ENCODE results near the gene ANKMY1. TPM values are rescaled to one million over a fixed set of nuclear protein-coding genes. Genes with fewer than 3 reads are reported as not detected.

The ANKMY1 gene
- total and polyA plus RNA-seq, 2 of the 13 experiments (the other 11 are each of a cell fraction or from before 2014, with no cell fraction given), result 11.7 to 18.8 TPM

DNA sequence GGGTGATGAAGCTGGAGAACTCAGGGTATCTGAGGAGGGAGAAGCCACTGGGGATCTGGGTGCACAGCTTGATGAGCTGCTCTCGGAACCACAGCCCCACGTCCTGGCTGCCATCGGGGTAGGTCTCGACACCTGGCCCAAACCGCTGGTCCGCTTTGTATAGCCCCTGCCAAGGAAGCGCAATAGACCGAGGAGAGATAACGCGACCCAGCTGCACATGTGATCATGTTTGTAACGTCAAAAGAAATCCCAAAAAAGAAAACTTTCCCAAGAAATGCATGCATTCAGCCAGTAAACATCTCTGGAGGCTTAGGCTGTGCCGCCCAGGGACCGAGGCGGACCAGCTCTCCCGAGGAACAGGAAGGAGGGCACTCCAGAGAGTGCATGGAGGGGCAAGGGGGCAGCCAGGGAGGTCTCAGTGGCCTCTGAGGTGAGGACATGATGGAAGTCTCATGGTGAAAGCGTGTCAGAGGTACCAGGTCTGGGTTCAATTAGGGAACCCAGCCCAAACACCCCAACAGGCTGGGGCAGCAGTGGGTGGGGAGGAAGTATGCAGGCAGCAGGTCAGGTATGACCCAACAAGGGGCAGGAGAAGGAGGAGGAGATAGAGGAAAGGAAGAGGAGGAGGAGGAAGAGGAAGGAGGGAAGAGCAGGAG, 28.3 kb downstream of the ANKMY1 start:
- no peak overlapping the region for H3K4me2 ChIP-seq (ENCODE audit: low read depth, low read length)
- no peak overlapping the region for H2AFZ ChIP-seq (ENCODE audit: low read length)
- no peaks in the 10 kb centered on the region for H4K20me1 ChIP-seq (ENCODE audit: insufficient read depth, low read length)
- H3K36me3 ChIP-seq (replicated peaks in 1 of 2; ENCODE audit: control insufficient read depth in 1 of 2, insufficient read depth in 2 of 2, low read length in 2 of 2), result peaks cover 20 to 48% of the 10 kb centered on the region in 2 experiments; a peak in 4 of 5 replicates
- no peaks in the 10 kb centered on the region for H3K27me3 ChIP-seq (ENCODE audit: control insufficient read depth in 1 of 2, insufficient read depth in 2 of 2, low read length in 2 of 2)
- no peak overlapping the region for H3K9ac ChIP-seq (ENCODE audit: insufficient read depth, low read depth, low read length)
- in situ Hi-C loops (cut with HindIII; ENCODE audit: extremely low pct_ligation_motif_present, low pct_unique_long_range_greater_than_20kb) (loop anchor here (10.0 kb wide), 1 partner anchor 175 kb away; no protein-coding TSS in a partner anchor), intact Hi-C loops (cut with micrococcal nuclease; ENCODE audit: unreplicated experiment) (no loop called here)
- no peak for TF ChIP-seq SATB2 (CRISPR knock-in tag; IDR thresholded peaks at IDR 0.05)
- no peak for TF ChIP-seq ZNF335 (CRISPR knock-in tag; IDR thresholded peaks at IDR 0.05)
- TF ChIP-seq ZSCAN31 (CRISPR knock-in tag; IDR thresholded peaks at IDR 0.05; ENCODE audit: low read depth), result no peak
- no peak for TF ChIP-seq TBX3 (IDR thresholded peaks at IDR 0.05; ENCODE audit: borderline replicate concordance)
- TF ChIP-seq ZNF572 (CRISPR knock-in tag; IDR thresholded peaks at IDR 0.05), result no peak
- TF ChIP-seq NFE2L1 (CRISPR knock-in tag; IDR thresholded peaks at IDR 0.05; ENCODE audit: borderline replicate concordance), result no peak
- no peak for TF ChIP-seq ADNP (CRISPR knock-in tag; IDR thresholded peaks at IDR 0.05)
- H3K4me3 ChIP-seq (replicated peaks in 1 of 3; ENCODE audit: insufficient read depth in 1 of 3, low read depth in 2 of 3, low read length in 3 of 3), result no peak overlapping the region
- WGBS (ENCODE audit: low lambda C conversion rate), result 96% methylated on average over 16 of the region's 16 CpGs
- no peak overlapping the region for H3K27ac ChIP-seq (ENCODE audit: extremely low read length, insufficient read depth, low read length)
- CTCF ChIA-PET (ENCODE audit: low intra/inter-chr PET ratio, low total read pairs), result no interaction called here
- POLR2A ChIA-PET, result no interaction called here
- FAIRE-seq (no peak), ATAC-seq (no peak; the same call in 2 of the 3 replicates), DNase-seq (ENCODE audit: low spot score) (no peak)
- H3K79me2 ChIP-seq (ENCODE audit: insufficient read depth, low read length), result peaks cover 2% of the 10 kb centered on the region
- peaks cover 36% of the 10 kb centered on the region for H3K9me3 ChIP-seq (ENCODE audit: low read length)
- no TSS peak for BruUV-seq (replicated peaks)
- no peaks in the 10 kb centered on the region for H3K4me1 ChIP-seq (ENCODE audit: insufficient read depth, low read length)

DNA sequence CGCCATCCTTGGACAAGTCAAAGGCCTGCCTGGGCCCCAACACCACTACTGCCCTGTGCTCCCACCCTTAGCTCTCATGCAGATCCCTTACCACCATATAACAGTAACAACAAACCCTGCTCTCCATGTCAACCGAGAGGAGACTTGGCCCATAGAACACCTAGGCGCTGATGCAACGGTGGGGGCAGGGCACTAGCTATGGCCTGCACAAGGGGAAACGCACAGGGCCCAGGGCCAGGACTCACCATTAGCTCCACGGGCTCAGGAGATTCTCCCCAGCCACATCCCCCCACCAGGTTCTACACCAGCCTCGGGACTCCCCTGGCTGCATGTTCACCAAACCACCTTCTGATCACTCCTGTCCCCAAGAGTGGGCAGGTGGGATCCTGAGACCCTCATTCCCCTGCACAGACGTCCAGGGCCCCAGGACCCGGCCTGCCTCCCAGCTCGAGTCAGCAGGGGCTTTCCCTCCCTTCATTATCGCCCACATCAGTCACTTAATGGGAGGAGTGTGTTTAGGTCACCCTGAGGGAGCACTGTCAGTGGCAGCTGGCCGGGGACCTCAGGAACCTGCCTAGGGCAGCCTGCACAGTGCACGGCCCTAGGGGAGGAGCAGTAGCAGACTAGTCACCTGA, 29.3 kb downstream of the ANKMY1 start:
- POLR2A ChIA-PET, result no interaction called here
- intact Hi-C loops (cut with micrococcal nuclease; ENCODE audit: unreplicated experiment) (no loop called here), in situ Hi-C loops (cut with HindIII; ENCODE audit: extremely low pct_ligation_motif_present, low pct_unique_long_range_greater_than_20kb) (loop anchor here (10.0 kb wide), 1 partner anchor 176 kb away; no protein-coding TSS in a partner anchor)
- CTCF ChIA-PET (ENCODE audit: low intra/inter-chr PET ratio, low total read pairs), result no interaction called here
- Histone ChIP-seq H3K27ac (ENCODE audit: extremely low read length, insufficient read depth, low read length) (no peak overlapping the region), H3K4me3 (replicated peaks in 1 of 3; ENCODE audit: insufficient read depth in 1 of 3, low read depth in 2 of 3, low read length in 3 of 3) (no peak overlapping the region), H3K79me2 (ENCODE audit: insufficient read depth, low read length) (peaks cover 2% of the 10 kb centered on the region), H3K4me1 (ENCODE audit: insufficient read depth, low read length) (no peaks in the 10 kb centered on the region), H3K9ac (ENCODE audit: insufficient read depth, low read depth, low read length) (no peak overlapping the region), H3K27me3 (ENCODE audit: control insufficient read depth in 1 of 2, insufficient read depth in 2 of 2, low read length in 2 of 2) (no peaks in the 10 kb centered on the region), H4K20me1 (ENCODE audit: insufficient read depth, low read length) (no peaks in the 10 kb centered on the region), H2AFZ (ENCODE audit: low read length) (no peak overlapping the region), H3K4me2 (ENCODE audit: low read depth, low read length) (no peak overlapping the region), H3K36me3 (replicated peaks in 1 of 2; ENCODE audit: control insufficient read depth in 1 of 2, insufficient read depth in 2 of 2, low read length in 2 of 2) (peaks cover 26 to 56% of the 10 kb centered on the region in 2 experiments; a peak in 4 of 5 replicates), H3K9me3 (ENCODE audit: low read length) (peaks cover 36% of the 10 kb centered on the region)
- DNase-seq (ENCODE audit: low spot score), result no peak
- BruUV-seq (replicated peaks), result no TSS peak
- peak; percentile 48 for TF ChIP-seq AGO2 (optimal IDR thresholded peaks at IDR 0.05; ENCODE audit: low read depth, low read length)
- TF ChIP-seq ZNF333 (CRISPR knock-in tag; IDR thresholded peaks at IDR 0.05; ENCODE audit: borderline replicate concordance), result no peak
- TF ChIP-seq ZFX (CRISPR knock-in tag; IDR thresholded peaks at IDR 0.05; ENCODE audit: low read depth), result no peak
- no peak for TF ChIP-seq SRSF4 (IDR thresholded peaks at IDR 0.05; ENCODE audit: low read depth, low read length, poor library complexity, severe bottlenecking)
- no peak; the same call in 2 of the 3 replicates for ATAC-seq
- WGBS (ENCODE audit: low lambda C conversion rate), result 96% methylated on average over 13 of the region's 13 CpGs
- FAIRE-seq, result no peak

All from HepG2 (cell line).